ENCODE results near the gene ADCY1. TPM values are rescaled to one million over a fixed set of nuclear protein-coding genes. Genes with fewer than 3 reads are reported as not detected.

The ADCY1 gene
- total RNA-seq, 4 donors from 2014 or later, result under 0.01 to 1.5 (median 0.18) TPM

- no peaks in the 10 kb centered on the region for H3K27me3 ChIP-seq
These were observed 10.8 kb upstream of the ADCY1 start for GRCh38 chr7:45563401-45563800.

GRCh38 chr7:45563941-45564461 is 10.2 kb upstream of the ADCY1 start:
- no peak for DNase-seq
- H3K9me3 ChIP-seq, result peaks cover 0 to 8% (median 2%) of the 10 kb centered on the region in 4 donors
- H3K27me3 ChIP-seq, result no peaks in the 10 kb centered on the region
- TF ChIP-seq CTCF (IDR thresholded peaks at IDR 0.05) (no peak), POLR2A (IDR thresholded peaks at IDR 0.05) (no peak)
- no peak overlapping the region for H3K4me3 ChIP-seq
- no peaks in the 10 kb centered on the region for H3K36me3 ChIP-seq
- H3K27ac ChIP-seq, result no peak overlapping the region
- H3K4me1 ChIP-seq, result no peaks in the 10 kb centered on the region

More at GRCh38 chr7:45563401-45563800, 10.8 kb upstream of the ADCY1 start:
- Histone ChIP-seq H3K9me3 (peaks cover 0 to 9% (median 2%) of the 10 kb centered on the region in 4 donors), H3K4me1 (no peaks in the 10 kb centered on the region), H3K36me3 (no peaks in the 10 kb centered on the region), H3K4me3 (no peak overlapping the region), H3K27ac (no peak overlapping the region)
- DNase-seq, result no peak
- TF ChIP-seq CTCF (IDR thresholded peaks at IDR 0.05), result no peak
- no peak for TF ChIP-seq POLR2A (IDR thresholded peaks at IDR 0.05)

GRCh38 chr7:45564485-45564884 is 9.7 kb upstream of the ADCY1 start:
- TF ChIP-seq POLR2A (IDR thresholded peaks at IDR 0.05) (no peak), CTCF (IDR thresholded peaks at IDR 0.05) (no peak)
- no peak for DNase-seq
- Histone ChIP-seq H3K27ac (no peak overlapping the region), H3K4me3 (no peak overlapping the region), H3K27me3 (no peaks in the 10 kb centered on the region), H3K36me3 (no peaks in the 10 kb centered on the region), H3K9me3 (peaks cover 0 to 4% (median 1%) of the 10 kb centered on the region in 4 donors), H3K4me1 (no peaks in the 10 kb centered on the region)

GRCh38 chr7:45564886-45565455 is 9.2 kb upstream of the ADCY1 start:
- Histone ChIP-seq H3K27ac (no peak overlapping the region), H3K4me1 (no peaks in the 10 kb centered on the region), H3K9me3 (peaks cover 0 to 2% (median 0%) of the 10 kb centered on the region in 4 donors), H3K36me3 (no peaks in the 10 kb centered on the region), H3K27me3 (no peaks in the 10 kb centered on the region), H3K4me3 (no peak overlapping the region)
- TF ChIP-seq CTCF (IDR thresholded peaks at IDR 0.05) (no peak), POLR2A (IDR thresholded peaks at IDR 0.05) (no peak)
- no peak for DNase-seq

- H3K4me3 ChIP-seq, result no peak overlapping the region
- no peaks in the 10 kb centered on the region for H3K27me3 ChIP-seq
- H3K4me1 ChIP-seq, result no peaks in the 10 kb centered on the region
- no peak for DNase-seq
- no peaks in the 10 kb centered on the region for H3K36me3 ChIP-seq
- no peaks in the 10 kb centered on the region for H3K9me3 ChIP-seq
- no peak for TF ChIP-seq CTCF (IDR thresholded peaks at IDR 0.05)
- no peak for TF ChIP-seq POLR2A (IDR thresholded peaks at IDR 0.05)
- no peak overlapping the region for H3K27ac ChIP-seq
These were observed 7.8 kb upstream of the ADCY1 start for GRCh38 chr7:45566386-45566785.

All from Peyer's patch (tissue), 4 donors.